Activated CD4-positive, alpha-beta memory T cell treated with anti-CD3 and anti-CD28 coated beads for 36 hours (primary cell): ENCODE results near the gene MEX3C. TPM values are rescaled to one million over a fixed set of nuclear protein-coding genes. Genes with fewer than 3 reads are reported as not detected.

Experiments
- CTCF ChIA-PET: fragments of 350-600 bp; sonication (Branson Sonifier 250); formaldehyde crosslinking; loops from one replicate; lab custom pipeline; 2021; ENCODE audit warnings: antibody characterized with exemption, inconsistent platforms; lab: Charles Lee
- POLR2A ChIA-PET: fragments of 350-600 bp; sonication (Branson Sonifier 250); formaldehyde crosslinking; loops from one replicate; lab custom pipeline; 2021; ENCODE audit warnings: antibody characterized with exemption; lab: Charles Lee
- DNase-seq: peaks from one replicate; pipeline ENCODE4 v3.0.0-alpha.2; 2020
- H3K27ac Mint-ChIP-seq: one replicate; pipeline ENCODE4 v1.8.0; 2021; ENCODE audit warnings: mixed read lengths
- H3K27me3 Mint-ChIP-seq: one replicate; pipeline ENCODE4 v1.8.0; 2021; ENCODE audit warnings: mixed read lengths
- H3K36me3 Mint-ChIP-seq: one replicate; pipeline ENCODE4 v1.8.0; 2021; ENCODE audit warnings: mixed read lengths
- H3K4me1 Mint-ChIP-seq: one replicate; pipeline ENCODE4 v1.8.0; 2021; ENCODE audit warnings: low read depth, mixed read lengths
- H3K4me3 Mint-ChIP-seq: one replicate; pipeline ENCODE4 v1.8.0; 2021; ENCODE audit warnings: mild to moderate bottlenecking, mixed read lengths
- H3K9me3 Mint-ChIP-seq: one replicate; pipeline ENCODE4 v1.8.0; 2021; ENCODE audit warnings: mixed read lengths
- intact Hi-C: fragments of 100-400 bp; cut with micrococcal nuclease; formaldehyde crosslinking; loops from one replicate; pipeline ENCODE4 v1.15.1; 2023
- total RNA-seq, 2 experiments: library from RNA; stranded (reverse); gene quantifications; one replicate each; pipeline ENCODE4 v1.2.3, GENCODE V29; 2021

MEX3C gene
- total RNA-seq: 10 to 100 TPM; 56.6 to 61.5 TPM

DNA sequence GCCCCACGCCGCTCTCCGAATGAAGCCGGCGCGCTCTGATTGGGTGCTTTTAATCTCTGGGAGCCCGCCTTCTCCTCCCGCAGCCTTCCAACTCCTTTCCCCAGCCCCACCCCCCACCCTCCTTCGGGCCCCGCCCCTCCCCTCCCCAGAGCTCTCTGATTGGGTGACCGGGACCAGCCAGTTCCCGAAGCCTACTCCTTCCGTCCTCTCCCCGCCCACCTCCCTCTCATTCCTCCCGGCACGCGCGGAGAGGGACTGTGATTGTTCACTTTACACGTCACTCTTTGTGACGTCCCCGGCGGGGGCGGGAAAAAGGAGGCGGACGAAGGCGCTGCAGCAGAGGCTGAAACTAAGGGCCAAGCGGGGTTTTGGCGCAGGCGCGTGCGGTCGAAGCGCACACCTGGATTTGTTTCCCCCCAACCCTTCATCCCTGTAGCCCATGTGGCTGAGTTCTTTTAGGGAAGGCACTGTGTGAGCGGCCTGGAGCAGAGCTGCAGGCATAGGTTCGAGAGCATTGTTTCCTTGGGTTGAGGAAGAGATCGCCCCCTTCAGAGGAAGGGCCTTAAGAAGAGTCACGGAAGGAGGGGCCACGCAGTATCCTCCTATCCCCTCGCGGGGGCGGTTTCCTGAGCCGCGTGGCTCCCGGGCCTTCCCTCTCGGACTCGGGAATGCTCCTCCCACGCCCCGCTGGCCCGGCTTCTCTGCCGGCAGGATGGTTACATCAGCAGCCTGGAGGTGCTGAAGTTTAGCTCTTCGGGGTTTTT lies at the start of gene MEX3C:
Gene MEX3C, minus strand, starts transcription at position 21 of the 764 bp plus-strand sequence. CDS start 361 bp downstream, outside the sequence.
- Mint-ChIP-seq H3K4me1 (peaks cover 20% of the 10 kb centered on the region), H3K27me3 (no peaks in the 10 kb centered on the region), H3K27ac (peak within 1 kb of the TSS; percentile 99), H3K36me3 (peaks cover 25% of the 10 kb centered on the region), H3K9me3 (peaks cover 2% of the 10 kb centered on the region), H3K4me3 (peak within 1 kb of the TSS; percentile 83)
- ChIA-PET CTCF (interaction anchor here (0.5 to 1.7 kb wide), 8 partner anchors 9 to 147 kb away, joined by 3 to 6 read pairs (median 3); no protein-coding TSS in a partner anchor), POLR2A (interaction anchor here (0.7 to 4.1 kb wide), 8 partner anchors 8 to 319 kb away, joined by 3 to 35 read pairs (median 8); partner anchors contain the start of gene SMAD4)
- peak; percentile 100 for DNase-seq
- intact Hi-C loops: loop anchor here (1.0 to 5.0 kb wide), 7 partner anchors 13 to 1706 kb away; partner anchors contain the start of genes ME2, RPL17 and SMAD4

DNA sequence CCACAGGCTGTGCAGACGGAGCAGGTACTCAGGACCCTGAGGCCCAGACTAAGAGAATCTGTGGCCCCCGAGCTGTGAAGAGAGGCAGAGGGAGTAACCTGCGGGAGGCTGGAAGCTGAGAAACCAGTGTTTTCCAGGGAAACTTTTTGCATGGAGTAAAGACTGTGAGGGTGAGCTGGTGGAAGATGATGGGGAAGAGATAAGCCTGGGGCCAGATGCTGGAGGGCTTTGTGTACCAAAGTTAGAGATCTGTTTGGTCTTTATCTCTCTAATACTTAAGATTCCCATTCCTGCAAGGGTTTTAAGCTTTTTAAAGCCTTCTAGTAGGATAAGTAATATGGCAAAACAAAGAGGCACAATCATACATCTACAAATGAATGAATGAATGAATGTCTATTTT lies 43.7 kb upstream of the MEX3C start:
- Mint-ChIP-seq H3K36me3 (no peaks in the 10 kb centered on the region), H3K4me1 (peaks cover 1% of the 10 kb centered on the region), H3K27me3 (peaks cover 1% of the 10 kb centered on the region), H3K9me3 (no peaks in the 10 kb centered on the region), H3K4me3 (no peak overlapping the region), H3K27ac (no peak overlapping the region)
- ChIA-PET POLR2A (no interaction called here), CTCF (interaction anchor here (1.3 kb wide), 1 partner anchor 130 kb away, joined by 3 read pairs; no protein-coding TSS in a partner anchor)
- DNase-seq: no peak
- intact Hi-C loops: no loop called here

- no peaks in the 10 kb centered on the region for H3K9me3 Mint-ChIP-seq
- peak; percentile 14 for DNase-seq
- peak overlapping the region; percentile 59 for H3K27ac Mint-ChIP-seq
- peaks cover 22% of the 10 kb centered on the region for H3K4me1 Mint-ChIP-seq
- no peak overlapping the region for H3K4me3 Mint-ChIP-seq
- intact Hi-C loops: no loop called here
- CTCF ChIA-PET: interaction anchor here (0.6 to 2.1 kb wide), 4 partner anchors 23 to 48 kb away, joined by 4 to 7 read pairs (median 4); no protein-coding TSS in a partner anchor
- POLR2A ChIA-PET: interaction anchor here (1.8 kb wide), 1 partner anchor 39 kb away, joined by 8 read pairs; the partner anchor contains the start of gene MEX3C
- H3K27me3 Mint-ChIP-seq: peaks cover 8% of the 10 kb centered on the region
- no peaks in the 10 kb centered on the region for H3K36me3 Mint-ChIP-seq
Observed at GRCh38 chr18:51236225-51236624, 38.7 kb upstream of the MEX3C start.

DNA sequence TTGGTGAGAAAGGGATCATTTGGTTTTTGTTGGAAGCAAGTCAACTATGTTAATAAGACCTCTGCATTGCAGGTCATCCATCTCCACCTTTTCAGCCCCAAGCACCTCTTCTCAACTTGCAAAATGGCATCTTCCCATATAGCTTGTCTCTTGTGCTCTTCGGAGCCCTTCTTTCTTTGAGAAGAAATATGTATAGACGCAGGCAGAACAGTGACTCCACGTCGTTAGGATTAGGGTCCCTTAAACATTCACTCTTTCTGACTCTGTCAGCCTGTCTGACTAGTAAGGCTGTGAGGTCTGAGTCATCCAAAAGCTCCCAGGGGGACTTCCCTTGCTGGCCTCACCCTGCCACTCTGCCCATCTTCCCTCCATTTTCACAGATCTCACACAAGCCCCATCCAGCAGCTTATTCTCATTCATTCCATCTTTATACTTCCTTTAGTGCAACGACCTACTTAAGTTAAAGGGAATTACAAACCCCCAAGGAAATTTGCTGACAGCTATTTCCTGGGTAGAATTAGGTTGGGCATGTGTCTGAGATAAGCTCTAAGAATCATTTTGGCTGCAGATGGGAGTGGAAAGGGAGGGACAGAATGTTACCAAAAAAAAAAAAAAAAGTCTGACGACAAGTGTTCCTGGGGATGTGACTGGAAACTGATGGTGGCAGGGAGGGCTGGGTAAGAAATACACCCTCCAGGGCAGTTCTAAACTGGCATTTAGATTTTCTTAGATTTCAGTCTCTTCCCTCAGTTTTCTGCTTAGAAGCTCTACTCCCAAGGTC lies 37.7 kb upstream of the MEX3C start:
- intact Hi-C loops: loop anchor here (1.0 to 2.0 kb wide), 4 partner anchors 24 to 83 kb away; partner anchors contain the start of gene MEX3C
- Mint-ChIP-seq H3K27ac (peak overlapping the region; percentile 47), H3K4me3 (no peak overlapping the region), H3K27me3 (peaks cover 8% of the 10 kb centered on the region), H3K4me1 (peaks cover 22% of the 10 kb centered on the region), H3K9me3 (no peaks in the 10 kb centered on the region), H3K36me3 (no peaks in the 10 kb centered on the region)
- ChIA-PET CTCF (interaction anchor here (1.1 to 2.1 kb wide), 3 partner anchors 22 to 43 kb away, joined by 4 to 7 read pairs (median 4); no protein-coding TSS in a partner anchor), POLR2A (interaction anchor here (1.8 kb wide), 1 partner anchor 38 kb away, joined by 8 read pairs; the partner anchor contains the start of gene MEX3C)
- peak; percentile 69 for DNase-seq

DNA sequence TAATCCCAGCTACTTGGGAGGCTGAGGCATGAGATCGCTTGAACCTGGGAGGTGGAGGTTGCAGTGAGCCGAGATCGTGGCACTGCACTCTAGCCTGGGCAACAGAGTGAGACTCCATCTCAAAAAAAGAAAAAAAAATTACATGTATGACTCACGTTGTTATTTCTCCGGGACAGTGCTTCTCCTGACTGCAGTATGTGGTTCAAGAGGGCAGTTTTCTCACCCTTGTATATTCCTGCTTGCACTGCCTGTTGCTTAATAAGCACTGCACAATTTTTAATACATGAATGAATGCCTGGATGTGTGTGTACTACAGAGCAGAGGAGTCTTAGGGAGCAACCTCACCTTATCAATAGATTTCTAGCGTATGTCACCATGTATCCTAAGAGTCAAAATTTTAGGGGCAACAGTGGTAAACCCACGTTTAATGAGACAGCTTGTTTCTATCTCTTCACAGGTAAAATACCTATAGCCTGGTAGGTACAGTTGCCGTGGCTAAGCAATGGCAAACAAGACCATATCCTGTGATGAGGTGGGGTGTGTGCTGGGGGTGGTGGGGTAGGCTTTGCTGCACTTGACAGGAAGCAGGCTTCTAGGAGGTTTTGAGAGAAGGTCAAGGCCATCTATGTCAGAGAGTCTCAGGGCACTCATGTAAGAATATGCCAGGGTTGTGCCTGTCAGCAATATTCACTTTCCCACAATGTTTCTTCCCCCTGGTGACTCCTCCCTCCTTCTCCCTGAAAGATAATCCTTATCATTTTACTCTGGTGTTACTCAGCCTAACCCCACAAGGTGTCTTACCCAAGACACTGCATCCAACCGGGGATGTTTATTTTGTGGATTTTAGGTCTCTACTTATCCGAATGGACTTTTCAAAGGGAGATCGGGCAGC lies 36.9 kb upstream of the MEX3C start:
- H3K27ac Mint-ChIP-seq: peak overlapping the region; percentile 47
- CTCF ChIA-PET: no interaction called here
- DNase-seq: peak; percentile 22
- H3K4me3 Mint-ChIP-seq: no peak overlapping the region
- POLR2A ChIA-PET: interaction anchor here (1.8 kb wide), 1 partner anchor 38 kb away, joined by 8 read pairs; the partner anchor contains the start of gene MEX3C
- H3K9me3 Mint-ChIP-seq: no peaks in the 10 kb centered on the region
- peaks cover 8% of the 10 kb centered on the region for H3K27me3 Mint-ChIP-seq
- peaks cover 22% of the 10 kb centered on the region for H3K4me1 Mint-ChIP-seq
- no peaks in the 10 kb centered on the region for H3K36me3 Mint-ChIP-seq
- intact Hi-C loops: loop anchor here (1.0 to 2.0 kb wide), 4 partner anchors 23 to 82 kb away; partner anchors contain the start of gene MEX3C

GRCh38 chr18:51229328-51229727 lies 31.8 kb upstream of the MEX3C start:
- Mint-ChIP-seq H3K36me3 (no peaks in the 10 kb centered on the region), H3K27me3 (peaks cover 6% of the 10 kb centered on the region), H3K27ac (no peak overlapping the region), H3K9me3 (no peaks in the 10 kb centered on the region), H3K4me1 (peaks cover 2% of the 10 kb centered on the region), H3K4me3 (no peak overlapping the region)
- no peak for DNase-seq
- ChIA-PET POLR2A (no interaction called here), CTCF (no interaction called here)
- intact Hi-C loops: no loop called here

DNA sequence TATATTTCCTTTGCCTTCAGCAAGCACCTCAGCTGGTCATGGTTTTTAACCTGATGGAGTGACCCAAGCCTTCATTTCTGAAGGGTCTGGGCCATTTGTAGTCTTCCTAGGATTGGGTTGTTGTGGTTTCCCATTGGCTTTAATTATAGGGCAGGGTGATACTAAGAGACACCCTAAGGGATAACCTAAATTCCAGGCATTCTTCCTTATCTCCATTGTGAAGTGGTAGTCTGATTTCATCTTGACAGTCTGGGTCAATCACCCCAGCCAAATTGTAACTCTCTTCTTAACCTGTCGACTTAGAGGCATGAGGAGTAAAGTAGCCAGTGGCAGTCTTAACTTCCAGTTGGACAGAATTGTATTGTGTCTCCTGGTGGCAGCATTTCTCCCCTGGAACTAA lies 30.2 kb upstream of the MEX3C start:
- POLR2A ChIA-PET: no interaction called here
- H3K36me3 Mint-ChIP-seq: no peaks in the 10 kb centered on the region
- H3K4me3 Mint-ChIP-seq: no peak overlapping the region
- intact Hi-C loops: no loop called here
- H3K4me1 Mint-ChIP-seq: no peaks in the 10 kb centered on the region
- no peak overlapping the region for H3K27ac Mint-ChIP-seq
- DNase-seq: no peak
- peaks cover 1% of the 10 kb centered on the region for H3K27me3 Mint-ChIP-seq
- CTCF ChIA-PET: no interaction called here
- H3K9me3 Mint-ChIP-seq: no peaks in the 10 kb centered on the region

- Mint-ChIP-seq H3K4me1 (no peaks in the 10 kb centered on the region), H3K27me3 (no peaks in the 10 kb centered on the region), H3K27ac (no peak overlapping the region), H3K36me3 (no peaks in the 10 kb centered on the region), H3K4me3 (no peak overlapping the region), H3K9me3 (no peaks in the 10 kb centered on the region)
- ChIA-PET CTCF (no interaction called here), POLR2A (no interaction called here)
- intact Hi-C loops: no loop called here
- DNase-seq: no peak
Observed at GRCh38 chr18:51226587-51227350, 29.3 kb upstream of the MEX3C start.

DNA sequence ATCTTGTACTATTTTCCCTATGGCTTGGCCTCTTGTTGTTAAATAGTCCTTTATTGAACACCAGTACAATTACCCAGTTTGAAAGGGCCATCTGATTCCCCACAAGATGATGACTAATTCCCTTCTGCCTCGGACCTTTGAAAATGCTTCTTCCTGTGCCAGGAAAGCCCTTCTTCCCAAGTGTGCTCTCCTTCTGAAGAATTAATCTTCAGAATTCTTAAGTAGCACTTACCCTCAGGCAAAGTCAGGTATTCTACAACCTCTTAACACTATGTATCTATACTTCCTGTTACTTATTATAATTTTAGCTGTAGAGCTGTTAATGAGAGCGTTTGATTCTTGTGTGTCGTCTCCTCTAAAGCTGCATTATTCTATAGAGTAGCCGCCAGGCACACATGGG lies 28.6 kb upstream of the MEX3C start:
- Mint-ChIP-seq H3K9me3 (no peaks in the 10 kb centered on the region), H3K27me3 (no peaks in the 10 kb centered on the region), H3K36me3 (no peaks in the 10 kb centered on the region), H3K4me3 (no peak overlapping the region), H3K27ac (no peak overlapping the region), H3K4me1 (no peaks in the 10 kb centered on the region)
- CTCF ChIA-PET: no interaction called here
- POLR2A ChIA-PET: no interaction called here
- intact Hi-C loops: no loop called here
- no peak for DNase-seq

GRCh38 chr18:51212606-51213005 lies 15.1 kb upstream of the MEX3C start:
- Mint-ChIP-seq H3K27me3 (no peaks in the 10 kb centered on the region), H3K9me3 (no peaks in the 10 kb centered on the region), H3K27ac (no peak overlapping the region), H3K4me3 (no peak overlapping the region), H3K36me3 (no peaks in the 10 kb centered on the region), H3K4me1 (peaks cover 14% of the 10 kb centered on the region)
- intact Hi-C loops: no loop called here
- ChIA-PET POLR2A (no interaction called here), CTCF (interaction anchor here (0.9 to 1.2 kb wide), 2 partner anchors 13 to 23 kb away, joined by 3 to 4 read pairs; no protein-coding TSS in a partner anchor)
- no peak for DNase-seq
